CD14-positive monocyte (primary cell): Measurements from ENCODE around the gene ZG16B. TPM values are rescaled to one million over a fixed set of nuclear protein-coding genes. Genes with fewer than 3 reads are reported as not detected.
A peak's percentile ranks its signal among the peaks of the same experiment; 100 is the strongest.

Experiments used
- DNase-seq, 3 donors: peaks; one replicate each; pipeline ENCODE4 v3.0.0-alpha.2; 2011 to 2022
- H2AFZ ChIP-seq: 2 replicates; pipeline ENCODE4 v1.6.0; 2012; ENCODE audit warnings: mild to moderate bottlenecking, low read depth, low read length, inconsistent platforms; ENCODE audit not compliant: insufficient read depth, poor library complexity, severe bottlenecking
- H3K27ac ChIP-seq, 2 donors: 1 replicate in 1 of 2; 2 replicates in 1 of 2; pipeline ENCODE4 v1.5.1; 2012 to 2013; ENCODE audit warnings: low read length in 2 of 2, control low read depth in 1 of 2, inconsistent platforms in 1 of 2, low read depth in 1 of 2, mild to moderate bottlenecking in 1 of 2
- H3K27me3 ChIP-seq, 2 donors: one replicate each; pipeline versions ENCODE4 v1.6.0 to v1.6.1; 2011 to 2013; ENCODE audit warnings: low read length in 2 of 2; ENCODE audit not compliant: control insufficient read depth in 2 of 2, insufficient read depth in 2 of 2
- H3K36me3 ChIP-seq, 2 donors: replicated peaks in 1 of 2; 1 replicate in 1 of 2; 2 replicates in 1 of 2; pipeline versions ENCODE4 v1.5.1 to v1.6.1; 2012 to 2013; ENCODE audit warnings: low read length in 2 of 2, control low read depth in 1 of 2, inconsistent platforms in 1 of 2, mild to moderate bottlenecking in 1 of 2; ENCODE audit not compliant: insufficient read depth in 2 of 2, control insufficient read depth in 1 of 2
- H3K4me1 ChIP-seq, 2 donors: 1 replicate in 1 of 2; 2 replicates in 1 of 2; pipeline versions ENCODE4 v1.5.1 to v1.6.1; 2012 to 2013; ENCODE audit warnings: low read length in 2 of 2, control low read depth in 1 of 2, inconsistent platforms in 1 of 2, mild to moderate bottlenecking in 1 of 2, moderate library complexity in 1 of 2; ENCODE audit not compliant: insufficient read depth in 2 of 2, control insufficient read depth in 1 of 2
- H3K4me2 ChIP-seq: replicated peaks from 2 replicates; pipeline ENCODE3; 2012; ENCODE audit warnings: low read length, moderate library complexity, mild to moderate bottlenecking; ENCODE audit not compliant: poor library complexity, severe bottlenecking; ENCODE audit errors: extremely low read depth
- H3K4me3 ChIP-seq, 3 experiments: fragments of 200-600 bp in 1 of 3; sonication (generic) in 1 of 3; replicated peaks in 1 of 3; 1 replicate in 2 of 3; 2 replicates in 1 of 3; pipeline ENCODE4 v1.5.1; 2011 to 2013; ENCODE audit warnings: low read length in 3 of 3, mild to moderate bottlenecking in 3 of 3, control low read depth in 2 of 3, low read depth in 2 of 3, inconsistent platforms in 1 of 3, moderate library complexity in 1 of 3
- H3K79me2 ChIP-seq: 2 replicates; pipeline ENCODE4 v1.6.0; 2012; ENCODE audit warnings: mild to moderate bottlenecking, control low read depth, inconsistent platforms, low read length, moderate library complexity; ENCODE audit not compliant: insufficient read depth
- H3K9ac ChIP-seq: 2 replicates; pipeline ENCODE4 v1.6.0; 2017; ENCODE audit warnings: low read length, mild to moderate bottlenecking; ENCODE audit not compliant: insufficient read depth, poor library complexity, severe bottlenecking
- H3K9me3 ChIP-seq, 2 donors: replicated peaks in 1 of 2; 1 replicate in 1 of 2; 2 replicates in 1 of 2; pipeline versions ENCODE4 v1.5.1 to v1.6.1; 2012 to 2013; ENCODE audit warnings: low read length in 2 of 2, control low read depth in 1 of 2; ENCODE audit not compliant: control insufficient read depth in 1 of 2, insufficient read depth in 1 of 2
- H4K20me1 ChIP-seq: 2 replicates; pipeline ENCODE4 v1.6.0; 2012; ENCODE audit warnings: mild to moderate bottlenecking, low read length, control low read depth, moderate library complexity; ENCODE audit not compliant: insufficient read depth
- H3K27ac Mint-ChIP-seq, 7 donors: one replicate each; pipeline ENCODE4 v1.8.0; 2020; ENCODE audit warnings: mild to moderate bottlenecking in 7 of 7, mixed read lengths in 7 of 7, moderate library complexity in 6 of 7, inconsistent platforms in 2 of 7
- H3K27me3 Mint-ChIP-seq, 3 donors: one replicate each; pipeline ENCODE4 v1.8.0; 2021 to 2022; ENCODE audit warnings: low read depth in 3 of 3, mild to moderate bottlenecking in 3 of 3, mixed read lengths in 3 of 3, moderate library complexity in 3 of 3, inconsistent platforms in 1 of 3
- H3K36me3 Mint-ChIP-seq, 2 donors: one replicate each; pipeline ENCODE4 v1.8.0; 2020; ENCODE audit warnings: mixed read lengths in 2 of 2, inconsistent platforms in 1 of 2, mild to moderate bottlenecking in 1 of 2
- H3K4me1 Mint-ChIP-seq: one replicate; pipeline ENCODE4 v1.8.0; 2020; ENCODE audit warnings: mild to moderate bottlenecking, mixed read lengths
- H3K4me3 Mint-ChIP-seq, 2 donors: one replicate each; pipeline ENCODE4 v1.8.0; 2020; ENCODE audit warnings: mild to moderate bottlenecking in 2 of 2, mixed read lengths in 2 of 2, moderate library complexity in 1 of 2
- H3K9me3 Mint-ChIP-seq, 7 donors: one replicate each; pipeline ENCODE4 v1.8.0; 2020 to 2022; ENCODE audit warnings: mixed read lengths in 7 of 7, mild to moderate bottlenecking in 6 of 7, moderate library complexity in 6 of 7, inconsistent platforms in 2 of 7
- CTCF ChIP-seq: fragments of 200-600 bp; IDR thresholded peaks from one replicate; pipeline ENCODE4 v1.8.0; 2022; ENCODE audit warnings: antibody characterized with exemption, mild to moderate bottlenecking
- WGBS: methylation state at CpG from one replicate; pipeline ENCODE4 v1.1.5; 2013; ENCODE audit warnings: missing lambda C conversion rate; ENCODE audit not compliant: insufficient coverage; 5-methylcytosine and 5-hydroxymethylcytosine counted together
- intact Hi-C, 2 donors: fragments of 100-400 bp; cut with micrococcal nuclease; formaldehyde crosslinking; loops; one replicate each; pipeline versions ENCODE4 v1.15.0 to v1.15.1; 2023
- polyA plus RNA-seq, 3 donors: library from polyadenylated mRNA; depleted of rRNA in 1 of 3; unstranded in 2 of 3; stranded (reverse) in 1 of 3; fragments of 300-500 nt in 2 of 3; fragments of >200 nt in 1 of 3; fragmentation: Illumina TruSeq in 2 of 3; gene quantifications; 1 replicate in 2 of 3; 2 replicates in 1 of 3; pipeline ENCODE4 v1.2.3, GENCODE V29; 2012 to 2021

ZG16B gene
- polyA plus RNA-seq, 3 donors, result 6.8 to 12.9 (median 11.0) TPM

DNA sequence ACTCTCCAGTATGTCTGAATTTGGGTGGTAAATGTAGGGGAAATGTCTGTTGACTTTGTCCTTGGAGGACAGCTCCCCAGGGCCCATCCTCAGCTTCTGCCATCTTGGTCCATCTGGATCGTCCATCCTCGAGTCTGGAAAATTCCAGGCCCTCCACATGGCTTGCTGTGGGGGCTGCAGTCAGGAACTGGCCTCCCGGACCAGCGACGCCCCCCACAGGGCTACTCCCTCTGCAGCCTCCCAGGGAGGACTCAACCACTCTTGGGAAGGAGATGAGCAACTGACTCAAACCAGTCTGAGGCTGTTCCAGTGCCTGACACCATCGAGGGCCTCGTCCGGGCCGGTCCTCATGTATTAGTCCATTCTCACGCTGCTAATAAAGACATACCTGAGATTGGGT, 5.5 kb upstream of the ZG16B start:
- no peak overlapping the region for H3K27ac Mint-ChIP-seq
- H3K27me3 ChIP-seq, result no peaks in the 10 kb centered on the region
- H2AFZ ChIP-seq, result no peak overlapping the region
- H3K9me3 ChIP-seq, result no peaks in the 10 kb centered on the region
- no peak for DNase-seq
- H3K79me2 ChIP-seq, result no peaks in the 10 kb centered on the region
- H3K9ac ChIP-seq, result no peak overlapping the region
- no peaks in the 10 kb centered on the region for H4K20me1 ChIP-seq
- WGBS, result 95% methylated on average over 2 of the region's 10 CpGs
- peaks cover 3 to 5% of the 10 kb centered on the region in 2 donors for H3K4me1 ChIP-seq
- no peaks in the 10 kb centered on the region for H3K9me3 Mint-ChIP-seq
- H3K27me3 Mint-ChIP-seq, result peaks cover 1 to 5% (median 2%) of the 10 kb centered on the region in 3 donors
- H3K36me3 Mint-ChIP-seq, result no peaks in the 10 kb centered on the region
- TF ChIP-seq CTCF, result no peak
- H3K36me3 ChIP-seq, result no peaks in the 10 kb centered on the region
- no peak overlapping the region for H3K27ac ChIP-seq
- intact Hi-C loops, result loop anchor here (5.0 kb wide), 2 partner anchors 37 to 42 kb away; partner anchors contain the start of gene PRSS33 (in 1 of the 2)
- no peak overlapping the region for H3K4me3 ChIP-seq
- no peak overlapping the region for H3K4me2 ChIP-seq
- no peak overlapping the region for H3K4me3 Mint-ChIP-seq
- peaks cover 3% of the 10 kb centered on the region for H3K4me1 Mint-ChIP-seq

GRCh38 chr16:2825049-2825742, 4.9 kb upstream of the ZG16B start:
- Mint-ChIP-seq H3K9me3 (no peaks in the 10 kb centered on the region), H3K36me3 (no peaks in the 10 kb centered on the region), H3K4me1 (peaks cover 8% of the 10 kb centered on the region), H3K27me3 (peaks cover 1 to 5% (median 2%) of the 10 kb centered on the region in 3 donors), H3K4me3 (no peak overlapping the region), H3K27ac (peak overlapping the region in 1 of 7 donors; percentile 30)
- no peaks in the 10 kb centered on the region for H4K20me1 ChIP-seq
- no peak overlapping the region for H3K4me2 ChIP-seq
- H3K4me3 ChIP-seq, result no peak overlapping the region
- intact Hi-C loops, result no loop called here
- no peak for TF ChIP-seq CTCF
- DNase-seq, result no peak
- 88% methylated on average over 9 of the region's 26 CpGs for WGBS
- H3K27me3 ChIP-seq, result no peaks in the 10 kb centered on the region
- H3K79me2 ChIP-seq, result no peaks in the 10 kb centered on the region
- peaks cover 9 to 11% of the 10 kb centered on the region in 2 donors for H3K4me1 ChIP-seq
- H3K9me3 ChIP-seq, result no peaks in the 10 kb centered on the region
- H3K9ac ChIP-seq, result no peak overlapping the region
- H3K27ac ChIP-seq, result no peak overlapping the region
- H3K36me3 ChIP-seq, result no peaks in the 10 kb centered on the region
- H2AFZ ChIP-seq, result no peak overlapping the region
